GM11168 (cell line): ENCODE results near the gene KCNJ1.

Experiments used
- in situ Hi-C: fragments of 300-500 bp; cut with MboI; formaldehyde crosslinking; loops from one replicate; pipeline ENCODE4 v1.12.0; 2022; ENCODE audit warnings: low sequenced_read_pairs; ENCODE audit not compliant: unreplicated experiment

KCNJ1 gene

DNA sequence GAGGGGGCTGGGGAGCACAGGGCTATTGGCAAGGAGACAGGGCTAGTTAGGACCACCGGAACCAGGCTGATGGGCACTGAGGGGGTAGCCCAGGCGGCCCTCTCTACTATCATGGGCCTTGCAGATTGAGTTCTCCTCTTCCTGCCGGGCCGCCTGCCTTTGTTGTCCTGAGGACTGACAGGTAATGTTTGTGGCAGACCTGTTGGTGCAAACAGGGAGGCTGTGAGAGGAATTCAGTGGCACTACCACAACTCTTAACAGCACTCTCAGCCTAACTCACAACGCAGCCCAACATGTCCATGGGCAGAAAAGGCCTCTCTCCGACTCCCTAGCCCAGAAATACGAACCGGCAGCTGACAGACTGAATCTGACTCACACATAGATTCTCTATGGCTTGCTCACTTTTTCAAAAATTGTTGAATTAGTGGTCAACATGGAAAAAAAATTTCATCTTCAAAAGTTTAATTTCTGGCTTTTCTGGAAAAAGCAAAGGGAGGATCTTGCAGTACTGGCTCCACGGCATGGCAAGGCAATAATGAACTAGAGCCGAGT is 35.5 kb upstream of the KCNJ1 start:
- in situ Hi-C loops: no loop called here

DNA sequence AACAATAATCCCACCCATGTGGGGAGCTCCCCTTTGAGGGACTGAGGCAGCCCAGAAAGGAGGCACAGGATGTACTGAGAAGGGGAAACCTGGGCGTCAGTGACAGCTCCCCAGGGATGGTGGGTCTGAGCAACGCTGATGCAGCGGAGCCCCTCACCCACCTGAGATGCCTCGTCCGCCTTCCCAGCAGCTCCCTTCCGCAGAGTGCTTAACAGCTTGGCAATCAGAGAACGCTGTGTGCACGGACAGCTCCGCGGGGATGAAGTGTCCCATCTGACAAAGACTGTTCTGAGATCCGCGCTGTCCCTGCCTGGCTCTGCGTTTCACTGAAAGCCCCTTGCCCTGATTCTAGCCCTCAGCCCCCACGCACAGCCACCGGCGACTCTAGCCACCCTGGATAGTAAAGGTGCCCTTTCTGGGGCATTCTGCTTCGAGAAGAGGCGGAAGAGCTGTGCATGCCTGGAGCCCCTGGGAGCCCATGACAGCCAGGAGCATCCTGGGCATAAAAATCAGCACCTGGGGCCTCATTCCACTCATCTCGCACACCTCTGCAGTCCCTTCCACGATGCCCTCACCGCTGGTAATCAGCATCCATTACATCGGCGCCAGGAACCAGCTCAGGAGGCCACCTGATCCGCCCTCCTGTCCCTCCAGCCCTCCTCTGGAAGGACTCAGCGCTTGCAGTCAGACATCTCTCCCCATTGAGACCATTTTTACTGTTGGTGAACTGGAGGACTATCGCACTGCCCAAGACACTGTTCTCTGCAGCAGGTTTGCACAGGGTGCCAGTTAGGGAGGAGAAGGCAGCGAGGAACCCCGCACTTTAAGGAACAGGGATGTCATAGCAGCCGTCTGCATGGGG is 34.8 kb upstream of the KCNJ1 start:
- in situ Hi-C loops: no loop called here

GRCh38 chr11:128900468-128900867 is 33.4 kb upstream of the KCNJ1 start:
- in situ Hi-C loops: no loop called here

DNA sequence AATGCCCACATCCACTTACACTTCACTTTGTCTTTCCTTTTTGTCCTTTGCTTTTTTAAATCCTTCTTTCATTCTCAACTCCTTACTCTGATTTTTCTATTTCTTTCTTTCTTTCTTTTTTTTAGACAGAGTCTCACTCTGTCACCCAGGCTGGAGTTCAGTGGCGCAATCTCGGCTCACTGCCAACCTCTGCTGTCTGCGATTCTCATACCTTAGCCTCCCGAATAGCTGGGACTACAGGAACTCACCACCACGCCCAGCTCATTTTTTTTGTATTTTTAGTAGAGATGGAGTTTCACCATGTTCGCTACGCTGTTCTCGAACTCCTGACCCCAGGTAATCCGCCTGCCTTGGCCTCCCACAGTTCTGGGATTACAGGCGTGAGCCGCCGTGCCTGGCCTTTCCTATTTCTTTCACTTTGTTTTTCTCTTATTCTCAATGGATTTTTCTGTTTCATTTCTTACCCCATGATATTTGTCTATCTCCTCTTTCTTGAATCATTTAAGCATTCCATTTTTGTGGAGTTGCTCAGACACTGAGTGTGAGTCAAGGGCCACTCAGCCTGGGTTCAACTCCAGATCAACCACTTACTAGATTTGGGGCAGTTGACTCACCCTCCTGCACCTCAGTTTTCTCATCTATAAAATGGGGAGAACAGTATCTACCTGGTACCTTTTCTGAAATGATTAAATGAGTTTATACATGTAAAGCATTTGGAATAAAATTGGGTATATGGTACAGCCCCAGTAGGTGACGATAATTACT is 31.7 kb upstream of the KCNJ1 start:
- in situ Hi-C loops: no loop called here

GRCh38 chr11:128897826-128898225 is 30.7 kb upstream of the KCNJ1 start:
- in situ Hi-C loops: no loop called here

GRCh38 chr11:128896356-128896755 is 29.3 kb upstream of the KCNJ1 start:
- in situ Hi-C loops: no loop called here

- in situ Hi-C loops: no loop called here
These were observed 28.4 kb upstream of the KCNJ1 start for GRCh38 chr11:128895526-128895925.

DNA sequence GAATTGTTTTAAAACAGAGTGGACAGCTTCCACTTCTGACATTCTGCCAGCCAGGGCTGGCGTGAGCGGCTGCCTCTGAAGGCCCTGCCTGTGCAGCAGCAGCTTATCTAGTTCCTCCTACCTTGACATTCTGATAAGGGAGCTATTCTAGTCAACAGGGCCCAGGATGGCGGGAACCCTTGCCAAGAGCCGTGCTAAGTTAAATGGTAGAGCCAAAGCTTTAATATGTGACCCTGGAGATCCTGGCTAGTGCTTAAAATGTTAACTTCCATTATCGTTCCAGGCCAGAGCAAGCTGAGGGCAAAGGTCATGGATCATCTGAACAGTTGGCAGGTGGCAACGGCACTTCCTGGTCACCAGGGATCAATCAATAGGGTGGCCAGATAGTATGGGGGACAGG is 27.6 kb upstream of the KCNJ1 start:
- in situ Hi-C loops: no loop called here

- in situ Hi-C loops: no loop called here
These were observed 27.2 kb upstream of the KCNJ1 start for GRCh38 chr11:128894286-128894681.

DNA sequence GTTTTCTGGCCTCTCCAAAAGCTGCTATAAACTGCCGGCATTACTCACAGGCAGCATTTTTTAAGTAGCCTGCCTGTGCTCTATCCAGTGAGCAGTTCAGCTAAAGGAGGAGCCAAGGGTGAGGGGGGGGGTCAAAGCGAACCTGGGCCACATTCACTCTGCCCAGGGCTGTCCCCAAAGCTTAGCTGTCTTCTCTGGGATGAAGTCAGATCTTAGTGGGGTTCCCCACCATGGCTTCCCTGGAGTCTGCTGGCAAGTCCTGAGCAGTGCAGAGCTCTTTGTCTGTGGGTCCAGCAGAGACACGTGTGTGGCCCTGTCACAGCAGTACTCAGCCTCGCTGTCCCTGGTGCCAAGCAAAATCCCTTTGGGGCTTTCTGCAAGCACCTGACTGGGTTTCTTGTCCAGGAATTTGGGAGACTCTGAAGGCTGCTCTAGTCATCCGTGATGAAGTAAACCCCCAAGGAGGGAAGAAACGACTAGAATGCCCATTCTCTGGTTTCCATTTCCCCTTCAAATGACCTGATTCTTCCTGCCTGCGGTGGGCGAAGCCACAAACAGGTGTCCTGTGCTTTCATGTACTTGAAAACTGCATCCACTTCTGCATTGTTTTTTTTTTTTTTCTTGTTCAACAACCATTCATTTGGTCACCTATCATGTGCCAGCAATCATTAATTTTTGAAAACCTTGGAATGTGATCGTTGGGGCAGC is 26.6 kb upstream of the KCNJ1 start:
- in situ Hi-C loops: no loop called here

- in situ Hi-C loops: no loop called here
These were observed 25.9 kb upstream of the KCNJ1 start for GRCh38 chr11:128892866-128893565.

- in situ Hi-C loops: no loop called here
These were observed 24.9 kb upstream of the KCNJ1 start for GRCh38 chr11:128891913-128892398.

DNA sequence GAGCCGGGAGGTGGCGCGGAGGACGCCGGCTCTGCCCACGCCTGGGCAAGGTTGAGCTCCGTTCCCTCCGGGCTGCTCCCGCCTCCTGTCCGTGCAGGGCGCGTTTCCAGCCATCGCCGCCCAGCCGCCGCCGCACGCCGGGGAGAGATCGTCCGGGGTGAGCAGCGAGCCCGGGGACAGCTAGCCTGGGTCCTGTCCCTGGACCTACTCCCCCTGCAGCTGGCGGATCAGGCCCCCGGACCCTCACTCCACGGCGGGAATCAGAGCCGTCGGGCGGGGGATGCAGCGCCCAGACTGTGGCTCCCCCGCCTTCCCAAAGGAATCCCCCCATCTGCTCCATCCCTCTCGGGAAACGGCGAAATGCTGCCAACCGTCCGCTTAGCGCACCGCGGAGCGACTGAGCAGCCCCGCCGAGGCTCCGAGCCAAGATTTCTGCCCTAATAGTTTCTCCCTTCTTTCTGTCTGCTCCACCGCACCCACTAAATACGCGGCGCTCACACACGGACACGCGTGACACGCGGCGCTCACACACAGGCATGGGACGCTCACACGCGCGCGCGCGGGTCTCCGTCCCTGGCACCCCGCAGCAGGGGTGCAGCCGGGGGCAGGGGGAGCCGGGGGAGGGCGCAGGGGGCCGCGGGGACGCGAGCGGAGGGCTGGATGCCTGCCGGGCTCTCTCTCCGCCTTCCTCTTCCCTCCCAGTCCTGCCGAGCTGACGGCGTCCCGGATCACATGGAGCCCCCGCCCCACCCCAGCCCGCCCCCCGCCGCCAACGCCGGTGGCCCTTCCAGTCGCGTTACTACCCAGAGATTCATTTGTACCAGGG is 23.7 kb upstream of the KCNJ1 start, which contains the start of gene KCNJ5:
TSS of gene KCNJ5 (plus strand) at position 814 of the 826 bp plus-strand sequence. CDS start 19,918 bp downstream, outside the sequence.
- in situ Hi-C loops: no loop called here

DNA sequence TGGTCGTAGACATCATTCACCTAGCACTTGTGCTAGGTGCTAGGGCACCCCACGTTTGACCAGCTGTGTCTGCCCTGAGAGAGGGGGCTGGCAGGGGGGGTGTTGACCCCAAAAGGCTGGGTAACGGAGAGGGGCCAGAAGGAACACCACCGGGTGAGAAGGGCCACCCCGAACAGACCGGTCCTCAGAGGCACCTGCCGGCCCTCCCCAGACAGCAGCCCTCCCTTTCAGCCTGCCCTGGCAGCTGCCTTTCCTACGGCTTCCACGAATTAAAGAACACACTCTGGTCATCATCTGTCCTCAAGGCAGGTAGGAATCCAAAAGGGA is 23.1 kb upstream of the KCNJ1 start:
- in situ Hi-C loops: no loop called here

DNA sequence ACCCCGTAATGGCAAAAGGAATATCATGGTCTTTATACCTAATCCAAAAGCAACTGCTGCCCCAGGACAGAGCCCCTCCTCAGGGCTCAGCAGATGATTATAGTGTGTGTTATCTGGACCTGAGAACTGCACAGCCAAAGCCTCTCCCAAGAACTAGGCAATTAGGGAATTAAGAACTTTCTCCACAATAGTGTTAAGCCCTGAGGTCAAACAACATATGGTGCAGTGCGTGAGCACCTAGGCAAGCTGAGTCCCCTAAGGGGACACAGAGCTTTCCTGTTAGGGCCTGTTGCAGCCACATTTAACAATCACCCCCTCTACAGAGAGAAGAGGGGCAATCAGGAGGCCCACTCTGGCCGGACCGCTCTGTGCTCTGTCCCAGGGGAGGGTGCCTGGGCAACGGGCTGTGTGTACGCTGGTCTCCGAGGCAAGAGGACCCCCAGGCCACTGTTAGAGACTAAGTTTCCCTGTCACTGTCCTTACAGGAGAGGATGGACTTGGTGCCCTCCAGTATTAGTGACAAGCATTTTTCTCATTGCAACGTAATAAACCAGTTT is 22.6 kb upstream of the KCNJ1 start:
- in situ Hi-C loops: no loop called here

GRCh38 chr11:128888034-128888985 is 21.2 kb upstream of the KCNJ1 start:
- in situ Hi-C loops: no loop called here

DNA sequence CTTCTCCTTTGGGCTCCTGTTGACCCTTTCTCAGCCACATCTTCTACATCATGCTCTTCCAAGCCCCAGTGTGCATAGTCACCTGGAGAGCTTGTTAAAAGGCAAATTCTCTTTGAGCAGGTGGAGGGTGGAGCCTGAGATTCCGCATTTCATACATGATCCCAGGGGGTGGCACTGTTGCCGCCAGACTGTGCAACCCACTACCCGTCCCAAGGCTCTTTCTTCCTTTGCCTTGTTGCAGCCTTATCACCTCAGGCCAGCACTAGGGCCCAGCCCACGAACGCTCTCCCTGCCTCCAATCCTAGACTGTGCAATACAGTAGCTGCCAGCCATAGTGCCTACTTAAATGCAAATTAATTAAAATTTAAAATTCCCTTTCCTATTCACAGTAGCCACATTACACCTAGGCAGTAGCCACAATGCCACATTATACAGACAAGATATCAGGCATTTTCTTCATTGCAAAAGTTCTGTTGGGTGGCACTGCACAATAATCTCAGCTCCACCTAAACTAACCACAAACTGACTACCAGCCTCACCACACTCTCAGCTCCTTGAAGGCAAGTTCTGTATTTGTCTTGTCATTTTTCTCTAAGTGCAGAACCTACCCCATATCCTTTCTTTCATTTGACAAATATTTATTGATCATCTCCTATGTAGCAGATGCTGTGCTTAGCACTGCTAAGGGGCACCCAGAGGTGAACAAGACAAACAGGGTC is 19.5 kb upstream of the KCNJ1 start:
- in situ Hi-C loops: no loop called here
